Endothelial cell of umbilical vein (primary cell): ENCODE data around the gene EGFL6. TPM values are rescaled to one million over a fixed set of nuclear protein-coding genes. Genes with fewer than 3 reads are reported as not detected.

ENCODE experiments used
- BruUV-seq: library from RNA; stranded (reverse); fragments of 400-500 nt; replicated peaks from 2 replicates; lab custom pipeline; 2021; lab: Mats Ljungman, UMichigan
- CTCF ChIA-PET: fragments of 300-600, 350-600 bp; sonication (Branson Sonifier 250); formaldehyde crosslinking; loops from one replicate; lab custom pipeline; 2021; ENCODE audit warnings: antibody characterized with exemption, inconsistent platforms; lab: Charles Lee
- POLR2A ChIA-PET: fragments of 300-600, 350-600 bp; sonication (Branson Sonifier 250); formaldehyde crosslinking; loops from one replicate; lab custom pipeline; 2021; ENCODE audit warnings: antibody characterized with exemption, inconsistent platforms; lab: Charles Lee
- DNase-seq: peaks from one replicate; pipeline ENCODE4 v3.0.0-alpha.2; 2011; ENCODE audit warnings: low read depth, low spot score
- FAIRE-seq: peaks from 2 replicates; lab custom pipeline; 2011; peaks lifted over from hg19 to GRCh38; lab: Jason Lieb, UNC
- H2AFZ ChIP-seq: 2 replicates; pipeline ENCODE4 v1.6.0; 2012; ENCODE audit warnings: low read depth, low read length, control low read depth, inconsistent platforms
- H3K27ac ChIP-seq: 2 replicates; pipeline ENCODE4 v1.5.1; 2011; ENCODE audit warnings: low read depth, mild to moderate bottlenecking, control low read depth, low read length, moderate library complexity; ENCODE audit not compliant: insufficient read depth
- H3K27me3 ChIP-seq, 2 experiments: 2 replicates each; pipeline versions ENCODE4 v1.6.0 to v1.6.1; 2011; ENCODE audit warnings: low read length in 2 of 2, mixed read lengths in 1 of 2; ENCODE audit not compliant: control insufficient read depth in 2 of 2, insufficient read depth in 2 of 2
- H3K36me3 ChIP-seq, 2 experiments: 2 replicates in 1 of 2; 3 replicates in 1 of 2; pipeline ENCODE4 v1.5.1; 2011; ENCODE audit warnings: low read length in 2 of 2, mild to moderate bottlenecking in 1 of 2, moderate library complexity in 1 of 2; ENCODE audit not compliant: control insufficient read depth in 2 of 2, insufficient read depth in 2 of 2; ENCODE audit errors: extremely low read depth in 1 of 2
- H3K4me1 ChIP-seq: 3 replicates; pipeline ENCODE4 v1.5.1; 2011; ENCODE audit warnings: mild to moderate bottlenecking, low read length; ENCODE audit not compliant: control insufficient read depth, insufficient read depth; ENCODE audit errors: extremely low read depth
- H3K4me2 ChIP-seq: 2 replicates; pipeline ENCODE4 v1.6.1; 2011; ENCODE audit warnings: low read length, control low read depth, mixed read lengths; ENCODE audit not compliant: insufficient read depth
- H3K4me3 ChIP-seq, 3 experiments: fragments of 200-600 bp in 1 of 3; sonication (generic), shearing (Covaris generic) in 1 of 3; replicated peaks in 1 of 3; 2 replicates each; pipeline ENCODE4 v1.5.1; 2011 to 2016; ENCODE audit warnings: control low read depth in 3 of 3, low read length in 3 of 3, mild to moderate bottlenecking in 2 of 3, inconsistent platforms in 1 of 3, low read depth in 1 of 3, moderate library complexity in 1 of 3; ENCODE audit not compliant: insufficient read depth in 1 of 3
- H3K79me2 ChIP-seq: 2 replicates; pipeline ENCODE4 v1.6.0; 2012; ENCODE audit warnings: low read length, inconsistent platforms; ENCODE audit not compliant: control insufficient read depth, insufficient read depth
- H3K9ac ChIP-seq: replicated peaks from 2 replicates; pipeline ENCODE3; 2011; ENCODE audit warnings: low read length, control low read depth; ENCODE audit not compliant: insufficient read depth; ENCODE audit errors: extremely low read depth
- H3K9me1 ChIP-seq: replicated peaks from 3 replicates; pipeline ENCODE4 v1.6.0; 2011; ENCODE audit warnings: mild to moderate bottlenecking, low read length; ENCODE audit not compliant: control insufficient read depth, insufficient read depth; ENCODE audit errors: extremely low read depth
- H3K9me3 ChIP-seq: replicated peaks from 2 replicates; pipeline ENCODE4 v1.5.1; 2012; ENCODE audit warnings: low read length, inconsistent platforms; ENCODE audit not compliant: control insufficient read depth, insufficient read depth
- H4K20me1 ChIP-seq: replicated peaks from 2 replicates; pipeline ENCODE3; 2011; ENCODE audit warnings: mild to moderate bottlenecking, low read length; ENCODE audit not compliant: control insufficient read depth, insufficient read depth; ENCODE audit errors: extremely low read depth
- FOS ChIP-seq: IDR thresholded peaks from 2 replicates; pipeline ENCODE4 v1.6.1; 2011; ENCODE audit warnings: mild to moderate bottlenecking, low read length, moderate library complexity, borderline replicate concordance; ENCODE audit not compliant: insufficient read depth
- GATA2 ChIP-seq: IDR thresholded peaks from 2 replicates; pipeline ENCODE4 v1.7.0; 2011; ENCODE audit warnings: low read depth, mild to moderate bottlenecking, moderate library complexity, mixed read lengths, low read length; ENCODE audit not compliant: insufficient read length, insufficient read depth
- JUN ChIP-seq: IDR thresholded peaks from 2 replicates; pipeline ENCODE4 v1.6.1; 2011; ENCODE audit warnings: borderline replicate concordance, low read depth; ENCODE audit not compliant: insufficient read length, insufficient read depth
- POLR2A ChIP-seq: IDR thresholded peaks from 2 replicates; pipeline ENCODE4 v1.6.1; 2012; ENCODE audit warnings: low read depth, mild to moderate bottlenecking, control low read depth, low read length
- POLR2AphosphoS5 ChIP-seq: IDR thresholded peaks from 2 replicates; pipeline ENCODE4 v1.6.1; 2012; ENCODE audit warnings: low read depth, mild to moderate bottlenecking, control low read depth, low read length, moderate library complexity; ENCODE audit not compliant: insufficient read depth
- dilution Hi-C: fragments of 300-500 bp; cut with MboI; formaldehyde crosslinking; loops from one replicate; pipeline ENCODE4 v1.15.0; 2019; ENCODE audit warnings: low sequenced_read_pairs; ENCODE audit not compliant: extremely low pct_ligation_motif_present
- intact Hi-C: fragments of 100-400 bp; cut with micrococcal nuclease; formaldehyde crosslinking; loops from one replicate; pipeline ENCODE4 v1.10.0; 2022
- polyA plus RNA-seq, 4 experiments: library from polyadenylated mRNA; depleted of rRNA in 3 of 4; stranded (reverse) in 3 of 4; unstranded in 1 of 4; fragments of >200 nt; gene quantifications; 2 replicates each; pipeline versions ENCODE4 v1.2.1 to v1.2.3, GENCODE V29; 2011 to 2012; ENCODE audit warnings: missing spikeins in 1 of 4
- total RNA-seq: library from RNA; stranded (reverse); gene quantifications from 2 replicates; pipeline ENCODE4 v1.2.3, GENCODE V29; 2021
- TF ChIP-seq, protein P1 (sequence below): IDR thresholded peaks from 2 replicates; pipeline ENCODE4 v1.6.1; 2011; ENCODE audit not compliant: insufficient read depth, insufficient read length
- TF ChIP-seq, protein P2 (sequence below), 2 donors: IDR thresholded peaks; 1 replicate in 1 of 2; 2 replicates in 1 of 2; pipeline ENCODE4 v1.5.1; 2011; ENCODE audit warnings: low read length in 2 of 2, mild to moderate bottlenecking in 2 of 2, moderate library complexity in 2 of 2, control low read depth in 1 of 2, inconsistent platforms in 1 of 2, low read depth in 1 of 2; ENCODE audit not compliant: insufficient read depth in 1 of 2; ENCODE audit errors: extremely low read depth in 1 of 2

Gene EGFL6
- total and polyA plus RNA-seq, 2 donors (not counting 3 experiments of a cell fraction or from before 2014, with no cell fraction given): not detected

DNA sequence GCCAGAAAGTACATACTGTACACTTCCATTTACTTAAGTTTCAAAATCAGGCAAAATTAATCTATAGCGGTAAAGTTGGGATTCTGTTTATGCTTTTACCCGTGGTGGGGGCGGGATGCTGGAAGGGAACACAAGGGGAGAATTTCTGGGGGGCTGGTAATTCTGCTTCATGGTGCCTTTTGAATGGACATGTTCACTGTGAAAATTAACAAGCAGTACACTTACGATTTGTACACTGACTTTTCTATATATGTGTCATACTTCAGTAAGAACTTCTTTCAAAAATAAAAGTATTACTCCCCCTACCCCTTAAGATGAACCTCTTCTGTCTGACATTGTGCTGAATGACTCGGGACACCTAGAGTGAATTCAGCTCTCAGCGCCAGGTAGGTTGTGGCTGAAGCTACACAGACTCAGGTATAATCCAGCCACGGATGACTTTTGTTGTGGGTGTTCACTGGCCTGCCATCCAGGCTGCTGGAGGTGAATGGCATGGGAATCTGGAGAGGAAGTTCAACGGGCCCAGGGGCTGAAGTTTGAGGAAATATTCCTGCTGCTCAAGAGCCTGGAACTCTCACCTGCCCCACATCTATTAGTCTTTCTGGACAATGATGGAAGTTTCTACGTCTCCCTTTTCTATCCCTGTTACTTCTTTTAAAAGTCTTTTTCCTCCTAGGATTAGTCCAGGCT is 76.2 kb downstream of the EGFL6 start:
- intact Hi-C loops (loop anchor here (1.0 kb wide), 2 partner anchors 139 to 698 kb away; no protein-coding TSS in a partner anchor), dilution Hi-C loops (no loop called here)
- H3K9me3 ChIP-seq: no peaks in the 10 kb centered on the region
- H3K4me3 ChIP-seq: no peak overlapping the region
- ChIA-PET CTCF (interaction anchor here (0.6 to 3.7 kb wide), 23 partner anchors 24 to 841 kb away, joined by 3 to 87 read pairs (median 3); no protein-coding TSS in a partner anchor), POLR2A (no interaction called here)
- no peak for DNase-seq
- no peak overlapping the region for H3K9ac ChIP-seq
- H3K4me1 ChIP-seq: peaks cover 3% of the 10 kb centered on the region
- no peak overlapping the region for H3K4me2 ChIP-seq
- H3K36me3 ChIP-seq: no peaks in the 10 kb centered on the region
- H3K27ac ChIP-seq: no peak overlapping the region
- no peaks in the 10 kb centered on the region for H4K20me1 ChIP-seq
- no peak overlapping the region for H2AFZ ChIP-seq
- H3K27me3 ChIP-seq: no peaks in the 10 kb centered on the region
- H3K9me1 ChIP-seq: no peaks in the 10 kb centered on the region
- no peaks in the 10 kb centered on the region for H3K79me2 ChIP-seq
- no peak for FAIRE-seq
- TF ChIP-seq FOS: no peak
- TF ChIP-seq, protein P1, sequence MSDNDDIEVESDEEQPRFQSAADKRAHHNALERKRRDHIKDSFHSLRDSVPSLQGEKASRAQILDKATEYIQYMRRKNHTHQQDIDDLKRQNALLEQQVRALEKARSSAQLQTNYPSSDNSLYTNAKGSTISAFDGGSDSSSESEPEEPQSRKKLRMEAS: no peak
- TF ChIP-seq JUN: no peak
- TF ChIP-seq POLR2A: no peak
- TF ChIP-seq GATA2: no peak
- TF ChIP-seq POLR2AphosphoS5: no peak
- BruUV-seq: no TSS peak

DNA sequence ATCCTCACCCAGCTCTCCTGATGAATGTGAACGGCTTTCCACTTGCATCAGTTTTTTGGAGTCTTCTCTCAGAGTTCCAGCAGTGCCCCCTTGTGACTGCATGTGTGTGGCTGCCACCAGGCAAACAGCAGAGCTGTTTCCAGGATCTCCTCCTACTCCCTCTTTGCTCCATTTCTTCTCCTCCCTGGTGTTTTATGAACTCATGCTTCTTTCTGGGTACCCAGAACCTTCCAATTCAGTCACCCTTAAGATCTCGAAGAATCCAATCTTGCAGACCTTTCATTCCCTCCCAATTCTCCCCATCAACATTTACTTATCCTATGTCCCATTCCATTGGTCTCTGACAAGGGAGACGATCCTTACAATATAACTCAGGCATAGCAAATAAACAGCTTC is 76.8 kb downstream of the EGFL6 start:
- POLR2A ChIA-PET: interaction anchor here (0.8 kb wide), 1 partner anchor 832 kb away, joined by 8 read pairs; no protein-coding TSS in a partner anchor
- BruUV-seq: no TSS peak

More for the DNA sequence above, 76.8 kb downstream of the EGFL6 start:
- FAIRE-seq (peak; percentile 91), DNase-seq (peak; percentile 42)
- TF ChIP-seq, protein P2, sequence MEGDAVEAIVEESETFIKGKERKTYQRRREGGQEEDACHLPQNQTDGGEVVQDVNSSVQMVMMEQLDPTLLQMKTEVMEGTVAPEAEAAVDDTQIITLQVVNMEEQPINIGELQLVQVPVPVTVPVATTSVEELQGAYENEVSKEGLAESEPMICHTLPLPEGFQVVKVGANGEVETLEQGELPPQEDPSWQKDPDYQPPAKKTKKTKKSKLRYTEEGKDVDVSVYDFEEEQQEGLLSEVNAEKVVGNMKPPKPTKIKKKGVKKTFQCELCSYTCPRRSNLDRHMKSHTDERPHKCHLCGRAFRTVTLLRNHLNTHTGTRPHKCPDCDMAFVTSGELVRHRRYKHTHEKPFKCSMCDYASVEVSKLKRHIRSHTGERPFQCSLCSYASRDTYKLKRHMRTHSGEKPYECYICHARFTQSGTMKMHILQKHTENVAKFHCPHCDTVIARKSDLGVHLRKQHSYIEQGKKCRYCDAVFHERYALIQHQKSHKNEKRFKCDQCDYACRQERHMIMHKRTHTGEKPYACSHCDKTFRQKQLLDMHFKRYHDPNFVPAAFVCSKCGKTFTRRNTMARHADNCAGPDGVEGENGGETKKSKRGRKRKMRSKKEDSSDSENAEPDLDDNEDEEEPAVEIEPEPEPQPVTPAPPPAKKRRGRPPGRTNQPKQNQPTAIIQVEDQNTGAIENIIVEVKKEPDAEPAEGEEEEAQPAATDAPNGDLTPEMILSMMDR (IDR thresholded peaks at IDR 0.05; ENCODE audit: extremely low read depth in 1 of 2, insufficient read depth in 1 of 2, low read depth in 1 of 2, low read length in 2 of 2): peak; percentile 46 to 59
- TF ChIP-seq GATA2: no peak
- Histone ChIP-seq H3K9me1 (no peaks in the 10 kb centered on the region), H3K4me2 (no peak overlapping the region), H3K79me2 (no peaks in the 10 kb centered on the region), H3K27ac (no peak overlapping the region), H3K4me3 (no peak overlapping the region), H3K9me3 (no peaks in the 10 kb centered on the region), H3K4me1 (peaks cover 3% of the 10 kb centered on the region), H4K20me1 (no peaks in the 10 kb centered on the region), H3K36me3 (no peaks in the 10 kb centered on the region), H3K9ac (no peak overlapping the region), H3K27me3 (no peaks in the 10 kb centered on the region), H2AFZ (no peak overlapping the region)
- intact Hi-C loops (loop anchor here (1.0 kb wide), 2 partner anchors 140 to 699 kb away; no protein-coding TSS in a partner anchor), dilution Hi-C loops (no loop called here)
- CTCF ChIA-PET: interaction anchor here (0.6 to 3.7 kb wide), 26 partner anchors 23 to 841 kb away, joined by 3 to 87 read pairs (median 3); no protein-coding TSS in a partner anchor
